GM23338 (cell line): ENCODE measurements around the gene ARPC2. TPM values are rescaled to one million over a fixed set of nuclear protein-coding genes. Genes with fewer than 3 reads are reported as not detected.

Experiments
- ATAC-seq: fragments of 200-7000 bp; cut with Tn5 transposase; 3 replicates; pipeline ENCODE4 v1.9.1; 2020
- DNase-seq: peaks from one replicate; pipeline ENCODE4 v3.0.0-alpha.2; 2015; ENCODE audit warnings: low spot score
- H2AFZ ChIP-seq: fragments of 200-600 bp; sonication (generic); 2 replicates; pipeline ENCODE4 v1.8.0; 2016; ENCODE audit warnings: antibody characterized with exemption, mild to moderate bottlenecking, moderate library complexity
- H3F3A ChIP-seq: fragments of 200-600 bp; sonication (generic); replicated peaks from 2 replicates; pipeline ENCODE4 v1.8.0; 2017; ENCODE audit warnings: antibody characterized with exemption, mixed run types, low read depth
- H3K27ac ChIP-seq: fragments of 200-600 bp; sonication (generic); 2 replicates; pipeline ENCODE4 v1.6.1; 2016; ENCODE audit warnings: low read depth
- H3K27me3 ChIP-seq: fragments of 200-600 bp; sonication (generic); 2 replicates; pipeline ENCODE4 v1.8.0; 2016; ENCODE audit warnings: mild to moderate bottlenecking, mixed run types, moderate library complexity; ENCODE audit not compliant: insufficient read depth
- H3K36me3 ChIP-seq: fragments of 200-600 bp; sonication (generic); 2 replicates; pipeline ENCODE4 v1.8.0; 2016; ENCODE audit warnings: mild to moderate bottlenecking; ENCODE audit not compliant: insufficient read depth
- H3K4me1 ChIP-seq: fragments of 200-600 bp; sonication (generic); 2 replicates; pipeline ENCODE4 v1.8.0; 2016; ENCODE audit warnings: mild to moderate bottlenecking, moderate library complexity; ENCODE audit not compliant: insufficient read depth
- H3K4me2 ChIP-seq: fragments of 200-600 bp; sonication (generic); 2 replicates; pipeline ENCODE4 v1.7.1; 2017; ENCODE audit warnings: mixed run types
- H3K4me3 ChIP-seq: fragments of 200-600 bp; sonication (generic); 2 replicates; pipeline ENCODE4 v1.6.1; 2016; ENCODE audit warnings: mixed run types
- H3K79me2 ChIP-seq: fragments of 200-600 bp; sonication (generic); replicated peaks from 2 replicates; pipeline ENCODE4 v1.8.0; 2017; ENCODE audit warnings: mild to moderate bottlenecking; ENCODE audit not compliant: insufficient read depth
- H3K9me2 ChIP-seq: fragments of 200-600 bp; sonication (generic); 2 replicates; pipeline ENCODE4 v1.8.0; 2017; ENCODE audit not compliant: insufficient read depth
- H4K20me1 ChIP-seq: fragments of 200-600 bp; sonication (generic); replicated peaks from 2 replicates; pipeline ENCODE4 v1.8.0; 2017; ENCODE audit warnings: mild to moderate bottlenecking; ENCODE audit not compliant: insufficient read depth
- H3K27ac Mint-ChIP-seq: 2 replicates; pipeline ENCODE4 v1.8.0; 2020; ENCODE audit warnings: inconsistent platforms, mild to moderate bottlenecking, moderate library complexity, mixed read lengths
- H3K27me3 Mint-ChIP-seq: 3 replicates; pipeline ENCODE4 v1.8.0; 2022; ENCODE audit warnings: low read depth, mild to moderate bottlenecking, moderate library complexity, mixed read lengths, inconsistent platforms; ENCODE audit not compliant: insufficient read depth, poor library complexity
- H3K36me3 Mint-ChIP-seq: 3 replicates; pipeline ENCODE4 v1.8.0; 2021; ENCODE audit warnings: low read depth, mild to moderate bottlenecking, inconsistent platforms, moderate library complexity, mixed read lengths
- H3K4me1 Mint-ChIP-seq: 3 replicates; pipeline ENCODE4 v1.8.0; 2020; ENCODE audit warnings: mild to moderate bottlenecking, inconsistent platforms, mixed read lengths
- H3K4me3 Mint-ChIP-seq: 3 replicates; pipeline ENCODE4 v1.8.0; 2021; ENCODE audit warnings: moderate library complexity, mild to moderate bottlenecking, inconsistent platforms, mixed read lengths
- H3K9me3 Mint-ChIP-seq: 3 replicates; pipeline ENCODE4 v1.8.0; 2020; ENCODE audit warnings: moderate library complexity, mild to moderate bottlenecking, inconsistent platforms, mixed read lengths
- CREB1 ChIP-seq: fragments of 250-450 bp; sonication (Bioruptor Pico); IDR thresholded peaks from 2 replicates; pipeline ENCODE4 v1.5.0; 2020; ENCODE audit warnings: low read depth, mild to moderate bottlenecking, moderate library complexity
- EZH2 ChIP-seq: fragments of 200-600 bp; sonication (generic); IDR thresholded peaks from one replicate; pipeline ENCODE4 v1.8.0; 2017; ENCODE audit warnings: antibody characterized with exemption, mild to moderate bottlenecking, low read depth; ENCODE audit not compliant: unreplicated experiment
- EZH2phosphoT487 ChIP-seq: fragments of 200-600 bp; sonication (generic); IDR thresholded peaks from one replicate; pipeline ENCODE4 v1.8.1; 2018; ENCODE audit warnings: antibody characterized with exemption; ENCODE audit not compliant: unreplicated experiment
- JUNB ChIP-seq: IDR thresholded peaks from one replicate; pipeline ENCODE4 v1.6.1; 2016; ENCODE audit warnings: antibody characterized with exemption; ENCODE audit not compliant: unreplicated experiment
- NANOG ChIP-seq: IDR thresholded peaks from 2 replicates; pipeline ENCODE4 v1.6.1; 2016; ENCODE audit warnings: antibody characterized with exemption, borderline replicate concordance
- POLR2AphosphoS5 ChIP-seq: IDR thresholded peaks from 2 replicates; pipeline ENCODE4 v1.6.1; 2016; ENCODE audit warnings: antibody characterized with exemption, low read depth
- STAT1 ChIP-seq: IDR thresholded peaks from one replicate; pipeline ENCODE4 v1.6.1; 2016; ENCODE audit warnings: antibody characterized with exemption; ENCODE audit not compliant: unreplicated experiment
- ZNF114 ChIP-seq: fragments of 250-450 bp; sonication (Bioruptor Pico); IDR thresholded peaks from 2 replicates; pipeline ENCODE4 v1.5.0; 2020; ENCODE audit warnings: mild to moderate bottlenecking, moderate library complexity
- ZNF331 ChIP-seq: fragments of 250-450 bp; sonication (Bioruptor Pico); IDR thresholded peaks from 2 replicates; pipeline ENCODE4 v1.5.0; 2020; ENCODE audit warnings: low read depth, mild to moderate bottlenecking, moderate library complexity
- polyA plus RNA-seq: library from polyadenylated mRNA; unstranded; fragments of >200 nt; fragmentation: Nextera tagmentation; extraction: Ambion mirVana; gene quantifications from 2 replicates; pipeline ENCODE4 v1.2.1, GENCODE V29; 2016
- total RNA-seq: library from RNA; depleted of rRNA; stranded (reverse); fragments of >200 nt; shearing (Covaris generic); gene quantifications from 2 replicates; pipeline ENCODE4 v1.2.3, GENCODE V29; 2014
- TF ChIP-seq, protein P1 (sequence below): IDR thresholded peaks from one replicate; pipeline ENCODE4 v1.6.1; 2018; ENCODE audit warnings: antibody characterized with exemption; ENCODE audit not compliant: unreplicated experiment
- TF ChIP-seq, protein P2 (sequence below): IDR thresholded peaks from 2 replicates; pipeline ENCODE4 v1.6.1; 2016; ENCODE audit warnings: antibody characterized with exemption
- TF ChIP-seq, protein P3 (sequence below), 2 experiments: fragments of 200-600 bp in 1 of 2; sonication (generic) in 1 of 2; conservative IDR thresholded peaks; 2 replicates each; pipeline versions ENCODE4 v1.5.1 to v1.6.1; 2016 to 2017; ENCODE audit warnings: antibody characterized with exemption in 2 of 2, low read depth in 2 of 2, mild to moderate bottlenecking in 2 of 2, moderate library complexity in 1 of 2
- TF ChIP-seq, protein P4 (sequence below): fragments of 250-450 bp; sonication (Bioruptor Pico); IDR thresholded peaks from 2 replicates; pipeline ENCODE4 v1.5.0; 2020; ENCODE audit warnings: mild to moderate bottlenecking, moderate library complexity

ARPC2 gene
- total and polyA plus RNA-seq, 2 experiments from 2014 or later: 217 to 271 TPM

DNA sequence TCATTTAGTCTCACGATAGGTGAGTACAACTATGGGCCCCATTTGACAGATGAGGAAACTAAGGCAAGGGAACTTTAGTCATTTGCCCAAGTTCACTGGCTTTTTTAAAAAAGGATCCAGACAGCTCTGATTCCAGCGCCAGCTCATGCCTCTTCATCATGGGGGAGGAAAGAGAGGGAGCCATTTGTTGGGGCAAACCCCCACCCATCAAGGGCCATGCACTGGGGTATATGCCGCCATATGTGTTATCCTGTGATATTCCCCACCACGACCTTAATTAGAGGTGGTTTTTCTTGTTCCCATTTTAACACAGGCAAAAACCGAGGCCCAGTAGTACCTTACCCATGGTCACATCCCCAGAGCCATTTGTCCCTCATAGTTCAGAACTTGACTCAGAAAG lies 43.2 kb downstream of the ARPC2 start:
- Mint-ChIP-seq H3K36me3 (peaks cover 26% of the 10 kb centered on the region), H3K4me3 (peak overlapping the region; percentile 41; the same call in 1 of the 3 replicates), H3K9me3 (no peaks in the 10 kb centered on the region), H3K4me1 (peaks cover 33% of the 10 kb centered on the region), H3K27me3 (peaks cover 16% of the 10 kb centered on the region), H3K27ac (no peak overlapping the region; the same call in 1 of the 2 replicates)
- H3F3A ChIP-seq: peaks cover 11% of the 10 kb centered on the region
- H3K9me2 ChIP-seq: no peaks in the 10 kb centered on the region
- DNase-seq (no peak), ATAC-seq (no peak)
- H3K27me3 ChIP-seq: no peaks in the 10 kb centered on the region
- peak overlapping the region; percentile 57; the same call in 1 of the 2 replicates for H3K4me2 ChIP-seq
- peak overlapping the region; percentile 45; the same call in 1 of the 2 replicates for H3K27ac ChIP-seq
- TF ChIP-seq JUNB (no peak), CREB1 (CRISPR knock-in tag) (no peak), POLR2AphosphoS5 (no peak), ZNF114 (no peak), EZH2 (no peak), EZH2phosphoT487 (no peak), STAT1 (no peak), ZNF331 (CRISPR knock-in tag) (no peak), NANOG (no peak)
- TF ChIP-seq, protein P1, sequence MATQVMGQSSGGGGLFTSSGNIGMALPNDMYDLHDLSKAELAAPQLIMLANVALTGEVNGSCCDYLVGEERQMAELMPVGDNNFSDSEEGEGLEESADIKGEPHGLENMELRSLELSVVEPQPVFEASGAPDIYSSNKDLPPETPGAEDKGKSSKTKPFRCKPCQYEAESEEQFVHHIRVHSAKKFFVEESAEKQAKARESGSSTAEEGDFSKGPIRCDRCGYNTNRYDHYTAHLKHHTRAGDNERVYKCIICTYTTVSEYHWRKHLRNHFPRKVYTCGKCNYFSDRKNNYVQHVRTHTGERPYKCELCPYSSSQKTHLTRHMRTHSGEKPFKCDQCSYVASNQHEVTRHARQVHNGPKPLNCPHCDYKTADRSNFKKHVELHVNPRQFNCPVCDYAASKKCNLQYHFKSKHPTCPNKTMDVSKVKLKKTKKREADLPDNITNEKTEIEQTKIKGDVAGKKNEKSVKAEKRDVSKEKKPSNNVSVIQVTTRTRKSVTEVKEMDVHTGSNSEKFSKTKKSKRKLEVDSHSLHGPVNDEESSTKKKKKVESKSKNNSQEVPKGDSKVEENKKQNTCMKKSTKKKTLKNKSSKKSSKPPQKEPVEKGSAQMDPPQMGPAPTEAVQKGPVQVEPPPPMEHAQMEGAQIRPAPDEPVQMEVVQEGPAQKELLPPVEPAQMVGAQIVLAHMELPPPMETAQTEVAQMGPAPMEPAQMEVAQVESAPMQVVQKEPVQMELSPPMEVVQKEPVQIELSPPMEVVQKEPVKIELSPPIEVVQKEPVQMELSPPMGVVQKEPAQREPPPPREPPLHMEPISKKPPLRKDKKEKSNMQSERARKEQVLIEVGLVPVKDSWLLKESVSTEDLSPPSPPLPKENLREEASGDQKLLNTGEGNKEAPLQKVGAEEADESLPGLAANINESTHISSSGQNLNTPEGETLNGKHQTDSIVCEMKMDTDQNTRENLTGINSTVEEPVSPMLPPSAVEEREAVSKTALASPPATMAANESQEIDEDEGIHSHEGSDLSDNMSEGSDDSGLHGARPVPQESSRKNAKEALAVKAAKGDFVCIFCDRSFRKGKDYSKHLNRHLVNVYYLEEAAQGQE: no peak
- TF ChIP-seq, protein P2, sequence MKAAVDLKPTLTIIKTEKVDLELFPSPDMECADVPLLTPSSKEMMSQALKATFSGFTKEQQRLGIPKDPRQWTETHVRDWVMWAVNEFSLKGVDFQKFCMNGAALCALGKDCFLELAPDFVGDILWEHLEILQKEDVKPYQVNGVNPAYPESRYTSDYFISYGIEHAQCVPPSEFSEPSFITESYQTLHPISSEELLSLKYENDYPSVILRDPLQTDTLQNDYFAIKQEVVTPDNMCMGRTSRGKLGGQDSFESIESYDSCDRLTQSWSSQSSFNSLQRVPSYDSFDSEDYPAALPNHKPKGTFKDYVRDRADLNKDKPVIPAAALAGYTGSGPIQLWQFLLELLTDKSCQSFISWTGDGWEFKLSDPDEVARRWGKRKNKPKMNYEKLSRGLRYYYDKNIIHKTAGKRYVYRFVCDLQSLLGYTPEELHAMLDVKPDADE: no peak
- TF ChIP-seq, protein P3, sequence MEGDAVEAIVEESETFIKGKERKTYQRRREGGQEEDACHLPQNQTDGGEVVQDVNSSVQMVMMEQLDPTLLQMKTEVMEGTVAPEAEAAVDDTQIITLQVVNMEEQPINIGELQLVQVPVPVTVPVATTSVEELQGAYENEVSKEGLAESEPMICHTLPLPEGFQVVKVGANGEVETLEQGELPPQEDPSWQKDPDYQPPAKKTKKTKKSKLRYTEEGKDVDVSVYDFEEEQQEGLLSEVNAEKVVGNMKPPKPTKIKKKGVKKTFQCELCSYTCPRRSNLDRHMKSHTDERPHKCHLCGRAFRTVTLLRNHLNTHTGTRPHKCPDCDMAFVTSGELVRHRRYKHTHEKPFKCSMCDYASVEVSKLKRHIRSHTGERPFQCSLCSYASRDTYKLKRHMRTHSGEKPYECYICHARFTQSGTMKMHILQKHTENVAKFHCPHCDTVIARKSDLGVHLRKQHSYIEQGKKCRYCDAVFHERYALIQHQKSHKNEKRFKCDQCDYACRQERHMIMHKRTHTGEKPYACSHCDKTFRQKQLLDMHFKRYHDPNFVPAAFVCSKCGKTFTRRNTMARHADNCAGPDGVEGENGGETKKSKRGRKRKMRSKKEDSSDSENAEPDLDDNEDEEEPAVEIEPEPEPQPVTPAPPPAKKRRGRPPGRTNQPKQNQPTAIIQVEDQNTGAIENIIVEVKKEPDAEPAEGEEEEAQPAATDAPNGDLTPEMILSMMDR (conservative IDR thresholded peaks at IDR 0.05; ENCODE audit: low read depth in 2 of 2): no peak
- TF ChIP-seq, protein P4, sequence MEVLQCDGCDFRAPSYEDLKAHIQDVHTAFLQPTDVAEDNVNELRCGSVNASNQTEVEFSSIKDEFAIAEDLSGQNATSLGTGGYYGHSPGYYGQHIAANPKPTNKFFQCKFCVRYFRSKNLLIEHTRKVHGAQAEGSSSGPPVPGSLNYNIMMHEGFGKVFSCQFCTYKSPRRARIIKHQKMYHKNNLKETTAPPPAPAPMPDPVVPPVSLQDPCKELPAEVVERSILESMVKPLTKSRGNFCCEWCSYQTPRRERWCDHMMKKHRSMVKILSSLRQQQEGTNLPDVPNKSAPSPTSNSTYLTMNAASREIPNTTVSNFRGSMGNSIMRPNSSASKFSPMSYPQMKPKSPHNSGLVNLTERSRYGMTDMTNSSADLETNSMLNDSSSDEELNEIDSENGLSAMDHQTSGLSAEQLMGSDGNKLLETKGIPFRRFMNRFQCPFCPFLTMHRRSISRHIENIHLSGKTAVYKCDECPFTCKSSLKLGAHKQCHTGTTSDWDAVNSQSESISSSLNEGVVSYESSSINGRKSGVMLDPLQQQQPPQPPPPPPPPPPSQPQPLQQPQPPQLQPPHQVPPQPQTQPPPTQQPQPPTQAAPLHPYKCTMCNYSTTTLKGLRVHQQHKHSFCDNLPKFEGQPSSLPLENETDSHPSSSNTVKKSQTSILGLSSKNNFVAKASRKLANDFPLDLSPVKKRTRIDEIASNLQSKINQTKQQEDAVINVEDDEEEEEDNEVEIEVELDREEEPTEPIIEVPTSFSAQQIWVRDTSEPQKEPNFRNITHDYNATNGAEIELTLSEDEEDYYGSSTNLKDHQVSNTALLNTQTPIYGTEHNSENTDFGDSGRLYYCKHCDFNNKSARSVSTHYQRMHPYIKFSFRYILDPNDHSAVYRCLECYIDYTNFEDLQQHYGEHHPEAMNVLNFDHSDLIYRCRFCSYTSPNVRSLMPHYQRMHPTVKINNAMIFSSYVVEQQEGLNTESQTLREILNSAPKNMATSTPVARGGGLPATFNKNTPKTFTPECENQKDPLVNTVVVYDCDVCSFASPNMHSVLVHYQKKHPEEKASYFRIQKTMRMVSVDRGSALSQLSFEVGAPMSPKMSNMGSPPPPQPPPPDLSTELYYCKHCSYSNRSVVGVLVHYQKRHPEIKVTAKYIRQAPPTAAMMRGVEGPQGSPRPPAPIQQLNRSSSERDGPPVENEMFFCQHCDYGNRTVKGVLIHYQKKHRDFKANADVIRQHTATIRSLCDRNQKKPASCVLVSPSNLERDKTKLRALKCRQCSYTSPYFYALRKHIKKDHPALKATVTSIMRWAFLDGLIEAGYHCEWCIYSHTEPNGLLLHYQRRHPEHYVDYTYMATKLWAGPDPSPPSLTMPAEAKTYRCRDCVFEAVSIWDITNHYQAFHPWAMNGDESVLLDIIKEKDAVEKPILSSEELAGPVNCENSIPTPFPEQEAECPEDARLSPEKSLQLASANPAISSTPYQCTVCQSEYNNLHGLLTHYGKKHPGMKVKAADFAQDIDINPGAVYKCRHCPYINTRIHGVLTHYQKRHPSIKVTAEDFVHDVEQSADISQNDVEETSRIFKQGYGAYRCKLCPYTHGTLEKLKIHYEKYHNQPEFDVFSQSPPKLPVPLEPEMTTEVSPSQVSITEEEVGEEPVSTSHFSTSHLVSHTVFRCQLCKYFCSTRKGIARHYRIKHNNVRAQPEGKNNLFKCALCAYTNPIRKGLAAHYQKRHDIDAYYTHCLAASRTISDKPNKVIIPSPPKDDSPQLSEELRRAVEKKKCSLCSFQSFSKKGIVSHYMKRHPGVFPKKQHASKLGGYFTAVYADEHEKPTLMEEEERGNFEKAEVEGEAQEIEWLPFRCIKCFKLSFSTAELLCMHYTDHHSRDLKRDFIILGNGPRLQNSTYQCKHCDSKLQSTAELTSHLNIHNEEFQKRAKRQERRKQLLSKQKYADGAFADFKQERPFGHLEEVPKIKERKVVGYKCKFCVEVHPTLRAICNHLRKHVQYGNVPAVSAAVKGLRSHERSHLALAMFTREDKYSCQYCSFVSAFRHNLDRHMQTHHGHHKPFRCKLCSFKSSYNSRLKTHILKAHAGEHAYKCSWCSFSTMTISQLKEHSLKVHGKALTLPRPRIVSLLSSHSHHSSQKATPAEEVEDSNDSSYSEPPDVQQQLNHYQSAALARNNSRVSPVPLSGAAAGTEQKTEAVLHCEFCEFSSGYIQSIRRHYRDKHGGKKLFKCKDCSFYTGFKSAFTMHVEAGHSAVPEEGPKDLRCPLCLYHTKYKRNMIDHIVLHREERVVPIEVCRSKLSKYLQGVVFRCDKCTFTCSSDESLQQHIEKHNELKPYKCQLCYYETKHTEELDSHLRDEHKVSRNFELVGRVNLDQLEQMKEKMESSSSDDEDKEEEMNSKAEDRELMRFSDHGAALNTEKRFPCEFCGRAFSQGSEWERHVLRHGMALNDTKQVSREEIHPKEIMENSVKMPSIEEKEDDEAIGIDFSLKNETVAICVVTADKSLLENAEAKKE: no peak
- H3K36me3 ChIP-seq: peaks cover 9% of the 10 kb centered on the region; the same call in 1 of the 2 replicates
- H4K20me1 ChIP-seq: peaks cover 4% of the 10 kb centered on the region; the same call in 1 of the 2 replicates
- peaks cover 29% of the 10 kb centered on the region for H3K4me1 ChIP-seq
- H3K79me2 ChIP-seq: no peaks in the 10 kb centered on the region
- peak overlapping the region; percentile 14; the same call in 1 of the 2 replicates for H3K4me3 ChIP-seq
- no peak overlapping the region for H2AFZ ChIP-seq
